ENCODE results near the gene BLACAT1.

GRCh38 chr1:205445646-205445935 lies 10.3 kb downstream of the BLACAT1 start:
- no peak for TF ChIP-seq TAF1 (CRISPR knock-in tag; IDR thresholded peaks at IDR 0.05)
- no peak for TF ChIP-seq AHDC1 (CRISPR knock-in tag; IDR thresholded peaks at IDR 0.05; ENCODE audit: borderline replicate concordance)
- TF ChIP-seq KDM5B (CRISPR knock-in tag; IDR thresholded peaks at IDR 0.05; ENCODE audit: borderline replicate concordance) = no peak
- TF ChIP-seq CTCF (CRISPR knock-in tag; IDR thresholded peaks at IDR 0.05) = no peak
- no peak for TF ChIP-seq DPF2 (CRISPR knock-in tag; IDR thresholded peaks at IDR 0.05; ENCODE audit: borderline replicate concordance, low read depth)
- TF ChIP-seq ZNF558 (CRISPR knock-in tag; IDR thresholded peaks at IDR 0.05; ENCODE audit: borderline replicate concordance) = no peak
- TF ChIP-seq GATA4 (IDR thresholded peaks at IDR 0.05; ENCODE audit: borderline replicate concordance, low read depth) = no peak
- no peak for TF ChIP-seq JUN (CRISPR knock-in tag; IDR thresholded peaks at IDR 0.05)
- TF ChIP-seq NFE2L1 (CRISPR knock-in tag; IDR thresholded peaks at IDR 0.05; ENCODE audit: borderline replicate concordance) = no peak
- TF ChIP-seq FOSL1 (CRISPR knock-in tag; IDR thresholded peaks at IDR 0.05; ENCODE audit: borderline replicate concordance) = no peak
- no peak for TF ChIP-seq HIC2 (CRISPR knock-in tag; IDR thresholded peaks at IDR 0.05; ENCODE audit: low read depth)
- TF ChIP-seq ZNF253 (CRISPR knock-in tag; IDR thresholded peaks at IDR 0.05; ENCODE audit: borderline replicate concordance) = no peak
- no peak for TF ChIP-seq POGK (CRISPR knock-in tag; conservative IDR thresholded peaks at IDR 0.05)

Data from HepG2 (cell line).